ENCODE data around the gene IL1R2.
"Not testable (repeated sequence)": the region's sequence is repeated elsewhere in the genome, so short reads cannot be mapped to it uniquely, and the experiment has no call there.

IL1R2 gene

GRCh38 chr2:102063487-102063911 lies 71.7 kb downstream of the IL1R2 start:
- no peak for DNase-seq

DNA sequence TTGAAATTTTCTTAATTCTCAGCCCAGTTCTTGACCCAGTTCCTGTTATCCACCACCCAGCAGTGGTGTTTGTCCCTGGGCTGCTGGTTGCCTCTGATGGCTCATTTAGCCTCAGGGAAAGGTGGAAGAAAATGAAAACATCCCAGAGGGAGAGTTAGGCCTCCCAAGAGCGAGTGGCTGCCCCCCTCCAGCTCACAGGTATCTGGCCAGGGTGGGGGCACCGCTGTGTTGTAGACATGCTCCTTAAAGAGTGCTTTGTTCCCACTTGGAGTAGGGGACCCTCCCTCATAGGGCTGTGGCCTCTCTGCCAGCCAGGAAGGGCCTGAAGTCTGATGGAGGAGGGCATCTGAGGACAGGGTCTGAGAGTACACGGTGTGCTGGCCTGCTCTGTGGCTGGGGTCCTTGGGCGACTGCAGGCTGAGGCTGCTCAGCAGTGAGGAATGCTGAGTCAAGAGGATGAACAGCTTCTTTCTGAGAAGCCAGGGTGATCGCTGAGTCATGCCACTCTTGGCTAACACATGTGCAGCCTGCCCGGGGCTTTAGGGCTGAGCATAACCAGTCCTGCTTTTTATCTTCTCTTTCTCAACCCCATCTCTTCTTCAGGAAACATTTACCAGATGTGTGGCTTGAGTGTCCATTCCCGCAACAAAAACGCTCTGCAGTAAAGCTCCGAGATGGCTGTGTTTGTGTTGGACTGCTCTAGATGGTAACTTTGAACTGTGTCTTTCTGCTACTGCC lies 72.3 kb downstream of the IL1R2 start:
- DNase-seq = peak in 1 of 5 experiments; percentile 73

- DNase-seq = no peak
These were observed 73.2 kb downstream of the IL1R2 start for GRCh38 chr2:102064679-102065674.

DNA sequence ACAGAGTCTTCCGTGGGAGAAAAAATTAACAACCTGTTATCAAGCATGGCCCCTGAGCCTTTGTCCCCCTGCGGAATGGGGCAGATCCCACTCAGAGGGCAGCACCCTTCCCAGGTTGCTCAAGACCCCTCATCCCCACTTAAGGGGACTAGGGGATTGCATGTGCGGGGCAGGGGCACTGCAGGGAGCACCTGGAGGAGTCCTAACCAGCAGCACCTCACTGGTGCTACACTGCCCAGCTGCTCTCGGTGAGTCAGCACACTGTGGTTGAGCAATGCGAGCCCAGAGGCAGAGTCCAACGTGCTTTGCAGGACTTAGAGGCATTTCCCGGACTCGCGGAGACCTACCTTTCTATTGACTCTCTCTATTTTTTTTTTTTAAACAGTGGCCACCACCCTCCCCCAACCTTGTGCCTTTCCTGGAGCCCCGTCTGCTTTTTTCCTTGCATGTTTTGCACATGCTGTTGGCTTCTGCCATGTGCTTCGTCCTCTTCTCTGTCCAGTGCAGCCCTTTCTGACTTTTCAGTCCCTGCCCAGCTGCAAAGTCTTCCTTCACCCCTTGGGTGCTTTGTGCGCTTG lies 74.0 kb downstream of the IL1R2 start:
- DNase-seq = no peak

- DNase-seq = no peak
These were observed 74.8 kb downstream of the IL1R2 start for GRCh38 chr2:102066554-102066953.

DNA sequence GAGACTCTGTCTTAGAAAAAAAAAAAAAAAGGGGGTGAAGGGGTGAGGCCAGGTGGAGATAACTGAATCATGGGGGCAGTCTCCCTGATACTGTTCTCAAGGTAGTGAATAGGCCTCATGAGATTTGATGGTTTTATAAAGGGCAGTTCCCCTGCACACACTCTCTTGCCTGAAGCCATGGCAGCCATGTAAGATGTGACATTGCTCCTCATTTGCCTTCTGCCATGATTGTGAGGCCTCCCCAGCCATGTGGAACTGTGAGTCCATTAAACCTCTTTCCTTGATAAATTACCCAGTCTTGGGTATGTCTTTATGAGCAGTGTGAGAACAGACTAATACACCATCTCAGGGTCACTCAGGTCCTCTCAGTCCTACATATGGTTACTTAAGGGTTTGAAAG lies 76.4 kb downstream of the IL1R2 start:
- DNase-seq = not testable (repeated sequence)

GRCh38 chr2:102069311-102069974 lies 77.7 kb downstream of the IL1R2 start:
- DNase-seq = no peak

DNA sequence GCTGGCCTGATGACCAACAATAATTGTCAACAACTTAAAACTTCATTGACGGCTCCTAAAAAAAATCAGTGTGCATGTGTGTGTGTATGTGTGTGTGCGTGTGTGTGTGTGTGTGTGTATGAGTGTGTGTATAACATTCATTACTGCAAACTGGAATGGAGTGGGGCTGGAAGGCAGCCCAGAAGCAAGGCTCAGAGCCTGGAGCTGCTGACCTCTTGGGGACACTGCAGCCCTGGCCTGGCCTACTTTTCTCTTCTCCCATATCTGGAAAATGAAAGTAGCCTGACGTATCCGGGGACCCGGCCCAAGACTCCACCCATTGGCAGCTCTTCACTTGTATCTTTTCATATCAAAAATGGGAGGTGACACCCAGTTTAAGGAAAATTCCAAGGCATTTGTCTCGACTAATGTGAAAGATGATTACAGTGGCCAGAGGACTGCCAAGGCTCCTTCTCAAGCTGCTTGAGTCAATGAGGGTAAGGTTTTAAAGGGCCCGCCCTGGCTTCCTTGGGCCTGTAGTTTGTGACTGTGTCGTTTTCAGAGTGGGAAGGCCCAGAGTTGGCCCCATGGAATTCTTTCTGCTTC lies 78.4 kb downstream of the IL1R2 start:
- no peak for DNase-seq

GRCh38 chr2:102072741-102073140 lies 81.0 kb downstream of the IL1R2 start:
- no peak for DNase-seq

DNA sequence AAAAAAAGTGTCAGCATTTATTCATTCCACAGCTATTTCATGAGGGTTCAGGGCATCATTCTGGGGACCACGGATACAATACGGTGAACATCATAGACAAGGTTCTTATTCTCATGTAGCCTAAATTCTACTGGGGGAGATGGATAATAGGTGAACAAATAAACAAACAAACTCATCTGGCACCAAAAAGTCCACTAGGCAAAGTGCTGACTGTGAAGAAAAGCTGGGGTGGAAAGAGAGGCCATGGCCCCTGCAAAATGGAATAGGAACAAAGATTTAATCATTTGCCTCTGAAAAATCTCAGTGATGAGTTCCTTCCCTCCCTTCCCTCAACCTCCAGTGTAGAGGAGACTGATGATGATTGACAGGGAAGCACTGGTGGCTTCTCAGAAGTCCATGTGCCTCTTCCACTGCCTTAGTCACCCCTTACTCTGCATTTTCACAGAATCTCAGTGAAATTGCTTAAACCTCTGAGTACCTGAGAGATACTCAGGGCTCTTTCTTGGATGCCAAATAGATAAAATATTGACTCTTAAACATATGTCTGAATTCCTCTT lies 81.5 kb downstream of the IL1R2 start:
- no peak for DNase-seq

DNA sequence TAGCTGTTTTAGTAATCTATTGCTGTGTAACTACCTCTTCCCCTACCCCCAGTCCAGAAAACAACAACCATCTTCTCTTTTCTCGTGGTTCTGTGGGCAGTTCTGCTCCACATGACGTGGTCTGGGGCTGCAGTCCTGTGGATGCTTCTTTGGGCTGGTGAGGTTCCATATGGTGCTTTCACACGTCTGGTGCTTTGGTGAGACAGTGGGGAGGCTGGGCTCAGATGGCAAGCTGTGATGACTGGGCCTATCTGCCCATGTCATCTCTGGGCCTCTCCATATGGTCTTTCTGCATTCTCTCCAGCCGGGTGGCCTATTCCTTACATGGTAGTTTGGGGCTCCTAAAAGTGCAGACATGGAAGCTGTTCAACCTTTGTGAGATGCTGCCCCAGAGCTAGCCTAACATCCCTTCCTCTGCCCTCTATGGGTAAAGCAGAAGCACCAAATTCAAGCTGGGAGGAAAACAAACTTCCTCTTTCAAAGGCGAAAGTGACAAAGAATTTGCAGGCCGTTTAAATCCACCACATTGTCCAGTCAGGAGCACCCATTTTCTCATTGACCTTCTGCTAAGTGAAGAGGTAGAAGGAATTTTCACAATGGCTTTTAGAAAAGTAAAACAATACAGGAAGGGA lies 82.5 kb downstream of the IL1R2 start:
- no peak for DNase-seq

DNA sequence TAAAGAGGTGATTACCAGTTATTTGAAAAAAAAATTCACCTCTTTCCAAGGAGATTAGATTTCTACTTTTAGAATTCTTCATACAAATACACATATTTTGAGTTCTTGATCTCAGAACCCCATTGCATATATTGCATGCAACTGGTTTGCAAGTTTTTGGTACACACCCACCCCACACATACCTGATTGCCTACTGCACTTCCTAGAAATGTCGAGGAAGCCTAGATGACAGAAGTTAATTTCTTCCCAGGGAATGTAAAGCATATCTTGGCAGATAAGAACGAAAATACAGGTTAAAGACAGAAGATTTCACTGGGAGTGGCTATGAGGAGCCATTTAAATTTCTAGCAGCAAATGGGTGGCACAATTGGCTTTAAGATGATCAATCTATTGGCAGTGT lies 83.7 kb downstream of the IL1R2 start:
- DNase-seq = no peak

- no peak for DNase-seq
These were observed 84.8 kb downstream of the IL1R2 start for GRCh38 chr2:102076512-102076911.
